ENCODE measurements around the gene CMIP. TPM values are rescaled to one million over a fixed set of nuclear protein-coding genes. Genes with fewer than 3 reads are reported as not detected.

The CMIP gene
- total RNA-seq, 1 experiment from 2014 or later = 12.7 TPM

GRCh38 chr16:81593481-81593880, 148.9 kb downstream of the CMIP start:
- no peak overlapping the region for H3K9ac ChIP-seq (ENCODE audit: low read length)
- H3K9me3 ChIP-seq (ENCODE audit: low read length) = no peaks in the 10 kb centered on the region
- H3K27me3 ChIP-seq (ENCODE audit: low read length) = no peaks in the 10 kb centered on the region
- no peak overlapping the region for H2AFZ ChIP-seq (ENCODE audit: low read length)
- no peak overlapping the region for H3K4me3 ChIP-seq (ENCODE audit: low read length)
- no peak overlapping the region for H3K27ac ChIP-seq (ENCODE audit: low read length)
- DNase-seq = no peak
- no peaks in the 10 kb centered on the region for H3K79me2 ChIP-seq (ENCODE audit: low read length)
- no peak overlapping the region for H3K4me2 ChIP-seq (ENCODE audit: low read depth, low read length, poor library complexity, severe bottlenecking)
- no peaks in the 10 kb centered on the region for H3K36me3 ChIP-seq (ENCODE audit: insufficient read depth, low read length)
- H4K20me1 ChIP-seq (ENCODE audit: insufficient read depth, low read depth, low read length) = peaks cover 21% of the 10 kb centered on the region; the same call in 1 of the 2 replicates
- no peaks in the 10 kb centered on the region for H3K9me2 ChIP-seq (replicated peaks; ENCODE audit: insufficient read depth, low read length)
- no peaks in the 10 kb centered on the region for H3K4me1 ChIP-seq (ENCODE audit: low read length)

- no peak for DNase-seq
- no peaks in the 10 kb centered on the region for H3K9me3 ChIP-seq (ENCODE audit: low read length)
- H3K4me1 ChIP-seq (ENCODE audit: low read length) = no peaks in the 10 kb centered on the region
- no peak overlapping the region for H2AFZ ChIP-seq (ENCODE audit: low read length)
- no peak overlapping the region for H3K4me3 ChIP-seq (ENCODE audit: low read length)
- H3K9me2 ChIP-seq (replicated peaks; ENCODE audit: insufficient read depth, low read length) = no peaks in the 10 kb centered on the region
- H3K9ac ChIP-seq (ENCODE audit: low read length) = no peak overlapping the region
- H3K27ac ChIP-seq (ENCODE audit: low read length) = no peak overlapping the region
- no peaks in the 10 kb centered on the region for H3K36me3 ChIP-seq (ENCODE audit: insufficient read depth, low read length)
- H4K20me1 ChIP-seq (ENCODE audit: insufficient read depth, low read depth, low read length) = peaks cover 25% of the 10 kb centered on the region; the same call in 1 of the 2 replicates
- no peaks in the 10 kb centered on the region for H3K27me3 ChIP-seq (ENCODE audit: low read length)
- no peaks in the 10 kb centered on the region for H3K79me2 ChIP-seq (ENCODE audit: low read length)
- H3K4me2 ChIP-seq (ENCODE audit: low read depth, low read length, poor library complexity, severe bottlenecking) = no peak overlapping the region
Observed at GRCh38 chr16:81595629-81596292, 151.2 kb downstream of the CMIP start.

GRCh38 chr16:81597079-81597658, 152.6 kb downstream of the CMIP start:
- no peaks in the 10 kb centered on the region for H3K36me3 ChIP-seq (ENCODE audit: insufficient read depth, low read length)
- no peak overlapping the region for H3K27ac ChIP-seq (ENCODE audit: low read length)
- H3K4me3 ChIP-seq (ENCODE audit: low read length) = no peak overlapping the region
- H3K9ac ChIP-seq (ENCODE audit: low read length) = no peak overlapping the region
- no peaks in the 10 kb centered on the region for H3K27me3 ChIP-seq (ENCODE audit: low read length)
- no peaks in the 10 kb centered on the region for H3K9me3 ChIP-seq (ENCODE audit: low read length)
- H3K79me2 ChIP-seq (ENCODE audit: low read length) = no peaks in the 10 kb centered on the region
- H4K20me1 ChIP-seq (ENCODE audit: insufficient read depth, low read depth, low read length) = peaks cover 26% of the 10 kb centered on the region; the same call in 1 of the 2 replicates
- H2AFZ ChIP-seq (ENCODE audit: low read length) = no peak overlapping the region
- no peaks in the 10 kb centered on the region for H3K9me2 ChIP-seq (replicated peaks; ENCODE audit: insufficient read depth, low read length)
- no peak overlapping the region for H3K4me2 ChIP-seq (ENCODE audit: low read depth, low read length, poor library complexity, severe bottlenecking)
- H3K4me1 ChIP-seq (ENCODE audit: low read length) = no peaks in the 10 kb centered on the region
- no peak for DNase-seq

GRCh38 chr16:81598083-81598482, 153.5 kb downstream of the CMIP start:
- Histone ChIP-seq H3K4me1 (ENCODE audit: low read length) (no peaks in the 10 kb centered on the region), H3K36me3 (ENCODE audit: insufficient read depth, low read length) (no peaks in the 10 kb centered on the region), H4K20me1 (ENCODE audit: insufficient read depth, low read depth, low read length) (peaks cover 19% of the 10 kb centered on the region; the same call in 1 of the 2 replicates), H3K27ac (ENCODE audit: low read length) (no peak overlapping the region), H3K4me3 (ENCODE audit: low read length) (no peak overlapping the region), H3K4me2 (ENCODE audit: low read depth, low read length, poor library complexity, severe bottlenecking) (no peak overlapping the region), H3K79me2 (ENCODE audit: low read length) (no peaks in the 10 kb centered on the region), H3K9me2 (replicated peaks; ENCODE audit: insufficient read depth, low read length) (no peaks in the 10 kb centered on the region), H3K9ac (ENCODE audit: low read length) (no peak overlapping the region), H2AFZ (ENCODE audit: low read length) (no peak overlapping the region), H3K27me3 (ENCODE audit: low read length) (no peaks in the 10 kb centered on the region), H3K9me3 (ENCODE audit: low read length) (no peaks in the 10 kb centered on the region)
- no peak for DNase-seq

- Histone ChIP-seq H4K20me1 (ENCODE audit: insufficient read depth, low read depth, low read length) (peaks cover 18% of the 10 kb centered on the region; the same call in 1 of the 2 replicates), H3K27me3 (ENCODE audit: low read length) (no peaks in the 10 kb centered on the region), H3K9me2 (replicated peaks; ENCODE audit: insufficient read depth, low read length) (no peaks in the 10 kb centered on the region), H3K4me2 (ENCODE audit: low read depth, low read length, poor library complexity, severe bottlenecking) (no peak overlapping the region), H3K4me1 (ENCODE audit: low read length) (no peaks in the 10 kb centered on the region), H3K36me3 (ENCODE audit: insufficient read depth, low read length) (no peaks in the 10 kb centered on the region), H3K9me3 (ENCODE audit: low read length) (no peaks in the 10 kb centered on the region), H3K4me3 (ENCODE audit: low read length) (no peak overlapping the region), H2AFZ (ENCODE audit: low read length) (no peak overlapping the region), H3K9ac (ENCODE audit: low read length) (no peak overlapping the region), H3K27ac (ENCODE audit: low read length) (no peak overlapping the region), H3K79me2 (ENCODE audit: low read length) (no peaks in the 10 kb centered on the region)
- no peak for DNase-seq
Observed at GRCh38 chr16:81599034-81599744, 154.6 kb downstream of the CMIP start.

- Histone ChIP-seq H3K4me2 (ENCODE audit: low read depth, low read length, poor library complexity, severe bottlenecking) (no peak overlapping the region), H3K27ac (ENCODE audit: low read length) (no peak overlapping the region), H3K36me3 (ENCODE audit: insufficient read depth, low read length) (no peaks in the 10 kb centered on the region), H3K9ac (ENCODE audit: low read length) (no peak overlapping the region), H3K9me2 (replicated peaks; ENCODE audit: insufficient read depth, low read length) (no peaks in the 10 kb centered on the region), H3K4me3 (ENCODE audit: low read length) (no peak overlapping the region), H3K4me1 (ENCODE audit: low read length) (no peaks in the 10 kb centered on the region), H3K9me3 (ENCODE audit: low read length) (no peaks in the 10 kb centered on the region), H4K20me1 (ENCODE audit: insufficient read depth, low read depth, low read length) (peaks cover 21% of the 10 kb centered on the region; the same call in 1 of the 2 replicates), H3K27me3 (ENCODE audit: low read length) (no peaks in the 10 kb centered on the region), H3K79me2 (ENCODE audit: low read length) (no peaks in the 10 kb centered on the region), H2AFZ (ENCODE audit: low read length) (no peak overlapping the region)
- DNase-seq = no peak
Observed at GRCh38 chr16:81600275-81600674, 155.7 kb downstream of the CMIP start.

- no peaks in the 10 kb centered on the region for H3K36me3 ChIP-seq (ENCODE audit: insufficient read depth, low read length)
- no peaks in the 10 kb centered on the region for H3K4me1 ChIP-seq (ENCODE audit: low read length)
- no peaks in the 10 kb centered on the region for H3K9me3 ChIP-seq (ENCODE audit: low read length)
- no peak overlapping the region for H3K9ac ChIP-seq (ENCODE audit: low read length)
- H3K27me3 ChIP-seq (ENCODE audit: low read length) = no peaks in the 10 kb centered on the region
- H3K9me2 ChIP-seq (replicated peaks; ENCODE audit: insufficient read depth, low read length) = no peaks in the 10 kb centered on the region
- H3K79me2 ChIP-seq (ENCODE audit: low read length) = no peaks in the 10 kb centered on the region
- H2AFZ ChIP-seq (ENCODE audit: low read length) = no peak overlapping the region
- DNase-seq = no peak
- H3K4me2 ChIP-seq (ENCODE audit: low read depth, low read length, poor library complexity, severe bottlenecking) = no peak overlapping the region
- no peak overlapping the region for H3K27ac ChIP-seq (ENCODE audit: low read length)
- H4K20me1 ChIP-seq (ENCODE audit: insufficient read depth, low read depth, low read length) = peaks cover 24% of the 10 kb centered on the region; the same call in 1 of the 2 replicates
- no peak overlapping the region for H3K4me3 ChIP-seq (ENCODE audit: low read length)
Observed at GRCh38 chr16:81601008-81601428, 156.4 kb downstream of the CMIP start.

- Histone ChIP-seq H3K9me3 (ENCODE audit: low read length) (no peaks in the 10 kb centered on the region), H3K9ac (ENCODE audit: low read length) (no peak overlapping the region), H3K27me3 (ENCODE audit: low read length) (no peaks in the 10 kb centered on the region), H4K20me1 (ENCODE audit: insufficient read depth, low read depth, low read length) (peaks cover 24% of the 10 kb centered on the region; the same call in 1 of the 2 replicates), H3K4me3 (ENCODE audit: low read length) (no peak overlapping the region), H3K27ac (ENCODE audit: low read length) (no peak overlapping the region), H3K36me3 (ENCODE audit: insufficient read depth, low read length) (no peaks in the 10 kb centered on the region), H3K4me1 (ENCODE audit: low read length) (no peaks in the 10 kb centered on the region), H3K79me2 (ENCODE audit: low read length) (no peaks in the 10 kb centered on the region), H3K9me2 (replicated peaks; ENCODE audit: insufficient read depth, low read length) (no peaks in the 10 kb centered on the region), H2AFZ (ENCODE audit: low read length) (no peak overlapping the region), H3K4me2 (ENCODE audit: low read depth, low read length, poor library complexity, severe bottlenecking) (no peak overlapping the region)
- no peak for DNase-seq
Observed at GRCh38 chr16:81601601-81602255, 157.1 kb downstream of the CMIP start.
